ENCODE results near the gene TAS1R1.

Gene TAS1R1

GRCh38 chr1:6603915-6604558 lies 48.9 kb downstream of the TAS1R1 start:
- no peak for DNase-seq (ENCODE audit: low spot score)

GRCh38 chr1:6612641-6613360 lies 57.7 kb downstream of the TAS1R1 start:
- DNase-seq (ENCODE audit: low spot score): peak; percentile 63

GRCh38 chr1:6613361-6614018 lies 58.4 kb downstream of the TAS1R1 start, which contains the start of gene PHF13:
PHF13 (plus strand) TSS chr1:6613731; CDS start chr1:6614067, 336 bp downstream.
- peak; percentile 98 for DNase-seq (ENCODE audit: low spot score)

GRCh38 chr1:6614019-6614928 lies 59.2 kb downstream of the TAS1R1 start:
- no peak for DNase-seq (ENCODE audit: low spot score)

- no peak for DNase-seq (ENCODE audit: low spot score)
These were observed 60.0 kb downstream of the TAS1R1 start for GRCh38 chr1:6614929-6615785.

- no peak for DNase-seq (ENCODE audit: low spot score)
These were observed 63.9 kb downstream of the TAS1R1 start for GRCh38 chr1:6619045-6619444.

GRCh38 chr1:6621429-6622391 lies 66.6 kb downstream of the TAS1R1 start:
- DNase-seq (ENCODE audit: low spot score): no peak

GRCh38 chr1:6622396-6623152 lies 67.5 kb downstream of the TAS1R1 start:
- no peak for DNase-seq (ENCODE audit: low spot score)

- DNase-seq (ENCODE audit: low spot score): no peak
These were observed 68.3 kb downstream of the TAS1R1 start for GRCh38 chr1:6623269-6623965.

- DNase-seq (ENCODE audit: low spot score): peak; percentile 88
These were observed 69.8 kb downstream of the TAS1R1 start, which contains the start of gene THAP3 for GRCh38 chr1:6624710-6625583. THAP3 (plus strand) TSS chr1:6624868; CDS start chr1:6625219, 351 bp downstream.

GRCh38 chr1:6625584-6626149 lies 70.6 kb downstream of the TAS1R1 start:
- DNase-seq (ENCODE audit: low spot score): no peak

GRCh38 chr1:6627031-6627430 lies 71.9 kb downstream of the TAS1R1 start:
- no peak for DNase-seq (ENCODE audit: low spot score)

GRCh38 chr1:6627841-6628545 lies 72.9 kb downstream of the TAS1R1 start:
- no peak for DNase-seq (ENCODE audit: low spot score)

GRCh38 chr1:6628971-6629479 lies 73.9 kb downstream of the TAS1R1 start:
- DNase-seq (ENCODE audit: low spot score): no peak
